Right cardiac atrium (tissue), 5 donors: ENCODE measurements around the gene PSKH1. TPM values are rescaled to one million over a fixed set of nuclear protein-coding genes. Genes with fewer than 3 reads are reported as not detected.
"Not testable (repeated sequence)": the region's sequence is repeated elsewhere in the genome, so short reads cannot be mapped to it uniquely, and the experiment has no call there.

Experiments used
- ATAC-seq, 2 donors: fragments of 200-7000 bp; cut with Tn5 transposase; one replicate each; pipeline versions ENCODE4 v1.8.0 to v1.9.1; 2020; ENCODE audit warnings: moderate library complexity in 2 of 2, mild to moderate bottlenecking in 1 of 2
- DNase-seq, 3 donors: peaks; one replicate each; pipeline ENCODE4 v3.0.0-alpha.2; 2020
- H3K27ac ChIP-seq: one replicate; pipeline ENCODE4 v1.5.1; 2013; ENCODE audit warnings: mild to moderate bottlenecking, low read length, control low read depth, moderate library complexity
- H3K27me3 ChIP-seq: one replicate; pipeline ENCODE4 v1.6.1; 2013; ENCODE audit not compliant: control insufficient read depth, insufficient read depth
- H3K4me1 ChIP-seq: one replicate; pipeline ENCODE4 v1.6.1; 2013; ENCODE audit warnings: low read length; ENCODE audit not compliant: control insufficient read depth, insufficient read depth
- H3K4me3 ChIP-seq: one replicate; pipeline ENCODE4 v1.5.1; 2013; ENCODE audit warnings: low read length, control low read depth
- H3K9me3 ChIP-seq: one replicate; pipeline ENCODE4 v1.6.1; 2013; ENCODE audit warnings: low read length; ENCODE audit not compliant: control insufficient read depth
- WGBS: extraction: QIAGEN DNeasy Blood & Tissue Kit; methylation state at CpG from one replicate; pipeline ENCODE4 v1.1.7; 2013; 5-methylcytosine and 5-hydroxymethylcytosine counted together
- intact Hi-C, 4 donors: fragments of 100-400 bp; cut with DNase I; formaldehyde crosslinking; loops; one replicate each; pipeline versions ENCODE4 v1.11.0 to v1.14.0; 2022 to 2023
- polyA plus RNA-seq: library from polyadenylated mRNA; stranded (reverse); fragments of 200-250 nt; gene quantifications from one replicate; pipeline ENCODE4 v1.2.3, GENCODE V29; 2013
- total RNA-seq, 4 donors: library from RNA; stranded (reverse); fragmentation: NEBNext Ultra II Directional; extraction: Animal tissue kit (Norgen Biotek cat#: 25700); gene quantifications; one replicate each; pipeline ENCODE4 v1.2.1, GENCODE V29; 2021
- donor health status: healthy with polysubstance abuse.
- donor health status: DM: no; HTN: yes; CAD: no.
- donor health status: DM: no; HTN: no; CAD: no.
- donor health status: DM: no; HTN: yes; CAD: no; lungs with severe emphysema.
- donor health status: DM: yes; HTN: yes; CAD: no.

Gene PSKH1
- total and polyA plus RNA-seq, 5 donors = 23.8 to 31.1 (median 26.8) TPM

DNA sequence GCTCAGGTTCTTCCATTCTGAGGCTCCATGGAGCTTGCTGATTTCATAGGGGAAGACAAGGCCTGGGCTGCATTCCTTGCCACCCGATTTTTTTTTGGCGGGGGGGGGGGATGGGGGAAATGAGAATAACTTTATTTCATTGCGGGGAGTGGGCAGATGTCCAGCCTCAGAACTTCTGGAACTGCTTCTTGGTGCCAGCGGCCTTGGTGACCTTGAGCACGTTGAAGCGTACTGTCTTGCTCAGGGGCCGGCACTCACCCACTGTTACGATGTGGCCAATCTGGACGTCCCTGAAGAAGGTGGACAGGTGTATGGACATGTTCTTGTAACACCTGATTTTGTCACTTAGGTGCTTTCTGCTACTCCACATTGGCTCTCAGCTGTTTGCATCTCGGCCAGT is 37.3 kb upstream of the PSKH1 start:
- 69% methylated on average over 10 of the region's 10 CpGs for WGBS
- no peaks in the 10 kb centered on the region for H3K27me3 ChIP-seq
- no peak overlapping the region for H3K4me3 ChIP-seq
- no peaks in the 10 kb centered on the region for H3K9me3 ChIP-seq
- peaks cover 23% of the 10 kb centered on the region for H3K4me1 ChIP-seq
- no peak for DNase-seq
- H3K27ac ChIP-seq = peak overlapping the region; percentile 12
- intact Hi-C loops = no loop called here
- no peak for ATAC-seq

DNA sequence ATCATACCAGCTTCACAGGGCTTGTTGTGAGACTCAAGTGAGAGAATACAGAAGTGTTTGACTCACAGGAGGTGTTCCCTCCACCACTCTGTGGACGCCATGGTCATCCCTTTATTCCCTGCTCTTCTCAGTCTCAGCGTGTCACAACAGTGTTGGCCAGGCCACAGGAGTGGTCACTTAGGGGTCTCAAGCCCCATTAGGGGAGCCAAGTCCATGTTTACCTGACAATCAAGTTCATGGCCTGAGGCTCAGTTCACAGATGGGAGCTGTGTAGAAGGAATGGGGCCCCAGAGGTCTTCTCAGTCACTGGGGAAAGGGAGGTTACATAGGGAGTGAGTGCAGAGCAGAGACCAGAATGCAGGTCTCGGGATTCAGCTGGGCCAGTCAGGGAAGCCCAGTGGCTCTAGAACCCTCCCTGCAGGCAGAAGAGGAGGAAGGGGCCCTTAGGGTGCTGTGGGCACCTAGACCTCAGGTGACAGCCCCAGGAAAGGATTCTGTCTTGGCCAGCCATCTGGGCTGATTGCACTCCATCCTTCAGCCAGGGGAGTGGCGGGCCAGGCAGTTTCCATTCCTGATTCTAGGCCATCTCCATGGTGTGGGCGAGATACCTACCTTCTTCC is 36.0 kb upstream of the PSKH1 start:
- Histone ChIP-seq H3K27ac (peak overlapping the region; percentile 85), H3K4me3 (no peak overlapping the region), H3K27me3 (no peaks in the 10 kb centered on the region), H3K4me1 (peaks cover 34% of the 10 kb centered on the region), H3K9me3 (no peaks in the 10 kb centered on the region)
- ATAC-seq (no peak), DNase-seq (no peak)
- intact Hi-C loops = no loop called here
- WGBS = 90% methylated on average over 5 of the region's 5 CpGs

- WGBS = 20% methylated on average over 3 of the region's 3 CpGs
- H3K4me3 ChIP-seq = no peak overlapping the region
- peak overlapping the region; percentile 85 for H3K27ac ChIP-seq
- peak; percentile 75 to 86 (median 81) for DNase-seq
- intact Hi-C loops = no loop called here
- peak; percentile 93 to 95 for ATAC-seq
- no peaks in the 10 kb centered on the region for H3K27me3 ChIP-seq
- H3K9me3 ChIP-seq = no peaks in the 10 kb centered on the region
- H3K4me1 ChIP-seq = peaks cover 40% of the 10 kb centered on the region
Observed at GRCh38 chr16:67857547-67858233, 35.4 kb upstream of the PSKH1 start.

- peak; percentile 4 to 7 for ATAC-seq
- 52% methylated on average over 4 of the region's 4 CpGs for WGBS
Observed at GRCh38 chr16:67858500-67858899, 34.6 kb upstream of the PSKH1 start.

DNA sequence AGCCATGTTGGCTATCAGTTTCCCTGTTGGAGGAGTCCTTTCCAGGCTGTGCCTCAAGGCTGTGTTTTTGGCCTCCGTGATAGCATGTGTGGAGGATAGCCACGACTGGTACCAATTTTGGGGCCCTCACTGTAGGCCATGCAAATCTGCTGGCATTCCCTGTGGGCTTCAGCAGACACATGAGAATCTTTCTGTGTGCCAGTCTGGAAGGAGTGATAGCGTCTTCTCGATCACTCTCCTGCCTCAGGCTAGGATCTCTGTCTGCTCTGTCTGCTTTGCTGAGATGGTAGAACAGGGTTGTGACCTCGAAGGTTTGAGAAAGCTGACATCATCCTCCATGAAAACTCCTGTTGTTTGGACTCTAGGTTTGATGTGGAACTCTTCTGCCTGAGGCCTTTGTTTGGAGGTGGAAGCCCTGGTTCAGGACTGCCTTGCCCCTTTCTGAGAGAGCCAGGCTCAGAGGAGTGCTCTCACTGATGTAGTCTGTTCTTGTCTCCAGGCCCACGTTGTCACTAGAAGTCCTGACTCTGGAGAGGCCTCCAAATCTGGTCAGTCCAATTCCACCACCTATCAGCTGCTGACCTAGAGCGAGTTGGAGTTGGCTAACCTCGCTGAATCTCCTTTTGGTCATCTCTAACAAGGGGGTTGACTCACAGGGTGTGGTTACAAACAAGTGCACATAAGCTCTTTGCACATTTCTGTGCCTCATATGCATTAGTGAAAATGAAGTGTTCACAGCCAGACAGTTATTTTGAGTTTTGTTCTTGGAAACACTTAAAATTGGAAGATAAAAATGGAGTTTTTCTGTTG is 32.3 kb upstream of the PSKH1 start:
- intact Hi-C loops = no loop called here
- Histone ChIP-seq H3K4me1 (peaks cover 48% of the 10 kb centered on the region), H3K9me3 (no peaks in the 10 kb centered on the region), H3K4me3 (no peak overlapping the region), H3K27ac (peak overlapping the region; percentile 100), H3K27me3 (no peaks in the 10 kb centered on the region)
- WGBS = 76% methylated on average over 8 of the region's 8 CpGs
- DNase-seq (no peak), ATAC-seq (no peak)

More at GRCh38 chr16:67858500-67858899, 34.6 kb upstream of the PSKH1 start:
- Histone ChIP-seq H3K4me1 (peaks cover 47% of the 10 kb centered on the region), H3K4me3 (no peak overlapping the region), H3K27ac (peak overlapping the region; percentile 85), H3K27me3 (no peaks in the 10 kb centered on the region), H3K9me3 (no peaks in the 10 kb centered on the region)
- intact Hi-C loops = no loop called here
- DNase-seq = no peak

GRCh38 chr16:67861877-67862276 is 31.2 kb upstream of the PSKH1 start:
- Histone ChIP-seq H3K27ac (peak overlapping the region; percentile 100), H3K4me1 (peaks cover 46% of the 10 kb centered on the region), H3K27me3 (no peaks in the 10 kb centered on the region), H3K4me3 (no peak overlapping the region), H3K9me3 (no peaks in the 10 kb centered on the region)
- intact Hi-C loops = no loop called here
- DNase-seq (no peak), ATAC-seq (no peak)
- 69% methylated on average over 6 of the region's 6 CpGs for WGBS

GRCh38 chr16:67862623-67863583 is 30.2 kb upstream of the PSKH1 start:
- peak; percentile 93 to 94 for ATAC-seq
- Histone ChIP-seq H3K4me3 (no peak overlapping the region), H3K4me1 (peaks cover 39% of the 10 kb centered on the region), H3K27ac (peak overlapping the region; percentile 100), H3K27me3 (no peaks in the 10 kb centered on the region), H3K9me3 (no peaks in the 10 kb centered on the region)
- 44% methylated on average over 11 of the region's 11 CpGs for WGBS
- intact Hi-C loops = no loop called here
- DNase-seq = peak; percentile 87 to 90 (median 90)

- intact Hi-C loops, H3K9me3 ChIP-seq, H3K4me3 ChIP-seq, ATAC-seq, H3K27me3 ChIP-seq, DNase-seq: not testable (repeated sequence)
- 94% methylated on average over 6 of the region's 6 CpGs for WGBS
- Histone ChIP-seq H3K27ac (peak overlapping the region; percentile 87), H3K4me1 (peaks cover 34% of the 10 kb centered on the region)
Observed at GRCh38 chr16:67864044-67864443, 29.0 kb upstream of the PSKH1 start.

GRCh38 chr16:67864594-67864993 is 28.5 kb upstream of the PSKH1 start:
- intact Hi-C loops = no loop called here
- ATAC-seq = no peak
- H3K4me3 ChIP-seq = no peak overlapping the region

DNA sequence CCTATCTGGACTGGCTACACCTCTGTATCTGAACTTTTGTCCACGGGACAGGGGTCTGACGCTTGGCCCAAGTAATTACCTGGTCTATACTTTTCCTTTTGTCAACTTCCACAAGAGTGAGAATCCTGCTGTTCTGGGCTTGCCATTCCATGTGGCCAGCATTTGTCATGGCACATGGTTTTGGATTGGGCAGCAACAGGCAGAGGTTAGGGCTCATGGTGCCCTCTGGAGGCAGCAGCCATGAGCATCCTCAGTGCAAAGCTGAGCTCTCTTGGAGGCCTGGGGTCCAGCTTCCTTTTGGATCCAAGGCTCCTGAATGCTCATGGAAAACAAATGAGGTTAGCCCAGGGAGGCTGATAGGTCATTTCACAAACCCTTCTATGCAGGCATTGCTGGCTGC is 27.7 kb upstream of the PSKH1 start:
- Histone ChIP-seq H3K4me3 (no peak overlapping the region), H3K4me1 (peaks cover 34% of the 10 kb centered on the region), H3K27ac (no peak overlapping the region), H3K27me3 (no peaks in the 10 kb centered on the region), H3K9me3 (no peaks in the 10 kb centered on the region)
- ATAC-seq (no peak), DNase-seq (no peak)
- 89% methylated on average over 2 of the region's 2 CpGs for WGBS
- intact Hi-C loops = no loop called here

More at GRCh38 chr16:67864594-67864993, 28.5 kb upstream of the PSKH1 start:
- H3K27me3 ChIP-seq = no peaks in the 10 kb centered on the region
- peak overlapping the region; percentile 59 for H3K27ac ChIP-seq
- no peaks in the 10 kb centered on the region for H3K9me3 ChIP-seq
- DNase-seq = no peak
- H3K4me1 ChIP-seq = peaks cover 34% of the 10 kb centered on the region
- whole genome bisulfite sequencing = 76% methylated on average over 2 of the region's 2 CpGs
